Loucy (cell line): ENCODE data around the gene CNTN2.

Experiments used
- EZH2phosphoT487 ChIP-seq: fragments of 200-600 bp; IDR thresholded peaks from 2 replicates; pipeline ENCODE4 v1.6.1; 2018; ENCODE audit warnings: antibody characterized with exemption, mild to moderate bottlenecking, moderate library complexity, borderline replicate concordance
- TF ChIP-seq, protein P1 (sequence below): fragments of 200-600 bp; sonication (generic); conservative IDR thresholded peaks from 2 replicates; pipeline ENCODE4 v1.5.1; 2014; ENCODE audit warnings: mild to moderate bottlenecking, antibody characterized with exemption, low read length

GRCh38 chr1:205056188-205056611, 13.2 kb downstream of the CNTN2 start:
- TF ChIP-seq, protein P1, sequence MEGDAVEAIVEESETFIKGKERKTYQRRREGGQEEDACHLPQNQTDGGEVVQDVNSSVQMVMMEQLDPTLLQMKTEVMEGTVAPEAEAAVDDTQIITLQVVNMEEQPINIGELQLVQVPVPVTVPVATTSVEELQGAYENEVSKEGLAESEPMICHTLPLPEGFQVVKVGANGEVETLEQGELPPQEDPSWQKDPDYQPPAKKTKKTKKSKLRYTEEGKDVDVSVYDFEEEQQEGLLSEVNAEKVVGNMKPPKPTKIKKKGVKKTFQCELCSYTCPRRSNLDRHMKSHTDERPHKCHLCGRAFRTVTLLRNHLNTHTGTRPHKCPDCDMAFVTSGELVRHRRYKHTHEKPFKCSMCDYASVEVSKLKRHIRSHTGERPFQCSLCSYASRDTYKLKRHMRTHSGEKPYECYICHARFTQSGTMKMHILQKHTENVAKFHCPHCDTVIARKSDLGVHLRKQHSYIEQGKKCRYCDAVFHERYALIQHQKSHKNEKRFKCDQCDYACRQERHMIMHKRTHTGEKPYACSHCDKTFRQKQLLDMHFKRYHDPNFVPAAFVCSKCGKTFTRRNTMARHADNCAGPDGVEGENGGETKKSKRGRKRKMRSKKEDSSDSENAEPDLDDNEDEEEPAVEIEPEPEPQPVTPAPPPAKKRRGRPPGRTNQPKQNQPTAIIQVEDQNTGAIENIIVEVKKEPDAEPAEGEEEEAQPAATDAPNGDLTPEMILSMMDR, result no peak
- TF ChIP-seq EZH2phosphoT487, result no peak
